Stimulated activated CD8-positive, alpha-beta memory T cell treated with anti-CD3 and anti-CD28 coated beads, Interleukin-4, amount 100 ng/mL, for 4 hours (primary cell): Measurements from ENCODE around the gene GLB1L.
"Not testable (repeated sequence)": the region's sequence is repeated elsewhere in the genome, so short reads cannot be mapped to it uniquely, and the experiment has no call there.

Experiments
- DNase-seq, 2 donors: peaks; one replicate each; pipeline ENCODE4 v3.0.0-alpha.2; 2020; ENCODE audit warnings: low read depth in 2 of 2, low spot score in 1 of 2

Gene GLB1L

GRCh38 chr2:219207884-219208740 lies 37.1 kb downstream of the GLB1L start:
- DNase-seq: no peak

GRCh38 chr2:219207134-219207883 lies 37.9 kb downstream of the GLB1L start:
- DNase-seq: no peak

GRCh38 chr2:219206328-219207133 lies 38.7 kb downstream of the GLB1L start, which contains the start of gene ZFAND2B:
TSS of gene ZFAND2B (plus strand) at chr2:219206782. CDS start at chr2:219206988, 206 bp downstream.
- peak; percentile 84 to 88 for DNase-seq

- DNase-seq: no peak
Observed at GRCh38 chr2:219205981-219206327, 39.3 kb downstream of the GLB1L start.

GRCh38 chr2:219205165-219205538 lies 40.1 kb downstream of the GLB1L start:
- DNase-seq: no peak

GRCh38 chr2:219204425-219205164 lies 40.6 kb downstream of the GLB1L start:
- no peak for DNase-seq

- not testable (repeated sequence) for DNase-seq
Observed at GRCh38 chr2:219201331-219201730, 43.9 kb downstream of the GLB1L start.

- not testable (repeated sequence) for DNase-seq
Observed at GRCh38 chr2:219200502-219201326, 44.5 kb downstream of the GLB1L start.

GRCh38 chr2:219199470-219200211 lies 45.6 kb downstream of the GLB1L start:
- no peak for DNase-seq

- no peak for DNase-seq
Observed at GRCh38 chr2:219198974-219199373, 46.3 kb downstream of the GLB1L start.

GRCh38 chr2:219197388-219197787 lies 47.9 kb downstream of the GLB1L start:
- DNase-seq: no peak

- no peak for DNase-seq
Observed at GRCh38 chr2:219186754-219187456, 58.3 kb downstream of the GLB1L start.
